Right atrium auricular region (tissue), 2 donors: ENCODE data around the gene CMSS1. TPM values are rescaled to one million over a fixed set of nuclear protein-coding genes. Genes with fewer than 3 reads are reported as not detected.

Experiments
- DNase-seq: peaks from one replicate; pipeline ENCODE4 v3.0.0-alpha.2; 2019; ENCODE audit warnings: low spot score
- H3K27ac ChIP-seq, 2 donors: fragments of 200-600 bp; sonication (generic); 1 replicate in 1 of 2; 2 replicates in 1 of 2; pipeline ENCODE4 v1.5.1; 2016 to 2019
- H3K27me3 ChIP-seq, 2 donors: fragments of 200-600 bp; sonication (generic); one replicate each; pipeline versions ENCODE4 v1.5.1 to v1.6.0; 2017 to 2019
- H3K36me3 ChIP-seq: fragments of 200-600 bp; sonication (generic); one replicate; pipeline ENCODE4 v1.5.1; 2016
- H3K4me1 ChIP-seq, 2 donors: fragments of 200-600 bp; sonication (generic); one replicate each; pipeline versions ENCODE4 v1.5.1 to v1.6.0; 2017 to 2019
- H3K4me3 ChIP-seq, 2 donors: fragments of 200-600 bp; sonication (generic); 1 replicate in 1 of 2; 2 replicates in 1 of 2; pipeline ENCODE4 v1.5.1; 2017 to 2019; ENCODE audit warnings: mild to moderate bottlenecking in 1 of 2, moderate library complexity in 1 of 2
- H3K9me3 ChIP-seq, 2 donors: fragments of 200-600 bp; sonication (generic); one replicate each; pipeline ENCODE4 v1.5.1; 2019
- total RNA-seq, 2 donors: library from RNA; depleted of rRNA; stranded (reverse); fragments of >200 nt; gene quantifications; one replicate each; pipeline ENCODE4 v1.1.0, GENCODE V29; 2016
- TF ChIP-seq, protein P1 (sequence below), 2 donors: fragments of 200-600 bp; sonication (generic); IDR thresholded peaks; one replicate each; pipeline ENCODE4 v1.5.1; 2019; ENCODE audit warnings: antibody characterized with exemption in 2 of 2

CMSS1 gene
- total RNA-seq, 2 donors from 2014 or later = 5.7 to 17.7 TPM

DNA sequence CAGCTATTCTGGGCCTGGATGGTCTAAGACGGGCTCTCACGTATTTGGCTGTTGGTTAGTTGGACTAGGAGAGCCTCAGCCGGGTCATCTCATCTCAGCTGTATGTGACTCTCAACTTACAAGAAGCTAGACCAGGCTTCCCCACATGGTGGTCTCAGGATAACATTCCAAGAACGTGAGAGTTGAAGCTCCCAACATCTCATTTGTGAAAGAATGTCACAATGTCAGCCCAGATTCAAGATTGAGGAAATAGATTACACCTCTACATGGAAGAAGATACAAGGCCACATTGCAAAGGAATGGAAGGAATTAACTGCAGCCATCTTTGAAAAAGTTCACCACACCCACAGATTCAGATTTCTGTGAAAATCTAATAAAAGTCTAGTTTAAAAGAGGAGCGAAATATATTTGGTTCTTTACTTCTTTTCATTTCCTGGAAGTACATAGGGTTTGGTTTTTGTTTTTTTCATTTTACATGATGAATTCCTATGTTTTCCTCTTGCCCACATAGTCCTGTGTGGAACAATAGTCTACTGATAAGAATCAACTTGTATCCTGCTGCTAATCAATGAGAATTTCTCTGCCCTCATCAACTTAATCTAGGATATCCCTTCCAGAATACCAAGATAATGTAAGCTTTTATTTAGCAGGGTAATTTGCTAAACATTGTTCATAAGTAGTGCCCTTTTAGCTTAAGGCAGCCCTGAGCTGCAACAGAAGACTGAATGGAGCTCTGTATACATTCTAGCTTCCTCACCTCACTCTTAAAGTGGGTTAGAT, 116.5 kb downstream of the CMSS1 start:
- Histone ChIP-seq H3K27me3 (no peaks in the 10 kb centered on the region), H3K27ac (no peak overlapping the region), H3K4me1 (peaks cover 0 to 55% of the 10 kb centered on the region in 2 donors), H3K9me3 (no peaks in the 10 kb centered on the region), H3K36me3 (no peaks in the 10 kb centered on the region), H3K4me3 (no peak overlapping the region)
- DNase-seq = no peak
- TF ChIP-seq, protein P1, sequence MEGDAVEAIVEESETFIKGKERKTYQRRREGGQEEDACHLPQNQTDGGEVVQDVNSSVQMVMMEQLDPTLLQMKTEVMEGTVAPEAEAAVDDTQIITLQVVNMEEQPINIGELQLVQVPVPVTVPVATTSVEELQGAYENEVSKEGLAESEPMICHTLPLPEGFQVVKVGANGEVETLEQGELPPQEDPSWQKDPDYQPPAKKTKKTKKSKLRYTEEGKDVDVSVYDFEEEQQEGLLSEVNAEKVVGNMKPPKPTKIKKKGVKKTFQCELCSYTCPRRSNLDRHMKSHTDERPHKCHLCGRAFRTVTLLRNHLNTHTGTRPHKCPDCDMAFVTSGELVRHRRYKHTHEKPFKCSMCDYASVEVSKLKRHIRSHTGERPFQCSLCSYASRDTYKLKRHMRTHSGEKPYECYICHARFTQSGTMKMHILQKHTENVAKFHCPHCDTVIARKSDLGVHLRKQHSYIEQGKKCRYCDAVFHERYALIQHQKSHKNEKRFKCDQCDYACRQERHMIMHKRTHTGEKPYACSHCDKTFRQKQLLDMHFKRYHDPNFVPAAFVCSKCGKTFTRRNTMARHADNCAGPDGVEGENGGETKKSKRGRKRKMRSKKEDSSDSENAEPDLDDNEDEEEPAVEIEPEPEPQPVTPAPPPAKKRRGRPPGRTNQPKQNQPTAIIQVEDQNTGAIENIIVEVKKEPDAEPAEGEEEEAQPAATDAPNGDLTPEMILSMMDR (IDR thresholded peaks at IDR 0.05) = no peak

DNA sequence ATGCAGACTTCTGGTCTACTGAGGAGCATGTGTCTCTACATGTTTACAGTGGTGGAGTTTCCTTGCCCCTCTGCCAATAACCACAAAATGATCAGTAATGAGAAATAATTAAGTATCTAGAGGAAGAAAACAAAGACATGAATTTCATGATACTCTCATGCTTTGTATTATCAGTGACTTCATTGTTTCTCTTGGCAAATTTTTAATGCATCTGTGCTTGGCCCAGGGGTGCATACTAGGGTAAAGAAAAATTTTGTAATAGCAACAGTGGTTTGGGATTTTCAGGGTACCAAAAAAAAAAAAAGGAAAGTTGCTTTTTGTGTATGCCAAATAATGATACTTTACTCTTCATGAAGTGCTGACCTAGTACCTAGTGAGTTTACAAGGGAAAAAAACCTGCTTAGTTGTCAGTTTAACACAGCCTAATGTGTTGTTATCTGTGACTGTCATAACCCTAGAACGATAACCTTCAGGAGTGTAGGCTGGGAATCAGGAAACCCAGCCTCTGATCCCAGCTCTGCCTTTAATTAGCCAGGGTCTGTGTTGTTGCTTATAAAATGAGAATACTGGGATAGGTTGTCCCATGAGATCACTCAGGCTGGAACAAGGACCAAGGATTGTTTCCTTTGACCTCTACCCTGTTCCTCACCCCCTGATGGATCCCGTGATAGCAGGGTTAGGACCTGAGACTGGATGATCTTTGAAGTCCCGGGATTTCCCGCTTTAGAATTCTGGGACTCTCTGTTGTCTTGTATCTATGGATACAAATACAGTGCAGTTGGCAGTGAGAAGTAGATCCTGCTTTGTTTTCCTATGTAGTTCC, 117.5 kb downstream of the CMSS1 start:
- Histone ChIP-seq H3K4me1 (peaks cover 0 to 55% of the 10 kb centered on the region in 2 donors), H3K9me3 (no peaks in the 10 kb centered on the region), H3K36me3 (no peaks in the 10 kb centered on the region), H3K27ac (peak overlapping the region; percentile 60 to 69), H3K4me3 (no peak overlapping the region), H3K27me3 (no peaks in the 10 kb centered on the region)
- TF ChIP-seq, protein P1 (IDR thresholded peaks at IDR 0.05) = no peak
- DNase-seq = no peak

DNA sequence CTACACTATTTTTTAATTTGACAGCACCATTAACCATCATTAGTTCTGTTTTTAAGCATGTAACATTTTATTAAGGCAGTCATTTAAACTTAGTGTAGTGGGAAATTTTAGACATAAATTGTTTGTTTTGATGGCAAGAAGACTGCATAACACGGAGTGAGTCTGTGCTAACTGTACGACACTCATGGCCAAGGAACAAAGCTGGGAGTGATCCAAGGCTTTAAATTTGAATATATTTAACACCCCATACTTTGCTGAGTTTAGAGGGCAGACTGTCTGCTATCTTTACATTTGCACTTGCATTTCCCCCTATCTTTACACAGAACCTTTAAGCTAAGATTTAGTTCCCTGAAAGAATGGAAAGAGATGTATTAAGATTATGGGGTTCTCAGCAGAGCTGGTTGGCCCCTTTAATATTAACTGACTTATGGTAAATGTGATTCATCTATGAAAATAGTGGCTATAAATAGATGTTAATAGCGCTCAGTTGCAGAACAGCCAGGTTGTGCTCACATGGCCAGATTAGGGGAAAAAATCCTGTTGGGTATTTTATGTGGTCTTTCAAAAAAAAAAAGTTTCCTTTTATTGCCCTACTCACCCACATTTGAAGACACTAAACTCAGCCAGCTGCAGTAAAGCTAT, 120.7 kb downstream of the CMSS1 start:
- H3K4me1 ChIP-seq = peaks cover 0 to 52% of the 10 kb centered on the region in 2 donors

DNA sequence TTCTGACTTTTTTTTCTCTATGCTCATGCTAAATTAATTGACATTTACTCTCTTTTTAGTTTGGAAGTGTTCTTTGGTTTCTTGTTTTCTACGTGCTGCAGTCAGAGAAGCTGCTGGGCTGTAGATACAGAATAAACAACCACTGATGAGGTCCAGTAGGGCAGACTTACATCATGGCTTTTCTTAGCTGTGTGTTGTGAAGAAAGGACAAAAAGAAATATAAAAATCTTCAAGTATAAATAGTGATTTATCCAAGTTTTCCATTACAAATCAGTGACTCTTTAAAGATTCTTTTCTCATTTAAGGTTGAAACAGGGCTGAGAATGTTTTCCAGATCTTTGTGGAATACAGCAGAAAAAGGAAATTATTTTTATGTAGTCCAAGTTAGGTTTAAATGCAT, 122.2 kb downstream of the CMSS1 start:
- TF ChIP-seq, protein P1 (IDR thresholded peaks at IDR 0.05) = no peak
- Histone ChIP-seq H3K36me3 (no peaks in the 10 kb centered on the region), H3K4me3 (no peak overlapping the region), H3K27me3 (no peaks in the 10 kb centered on the region), H3K9me3 (no peaks in the 10 kb centered on the region), H3K27ac (peak overlapping the region; percentile 48 to 58), H3K4me1 (peaks cover 0 to 60% of the 10 kb centered on the region in 2 donors)
- DNase-seq = no peak

More for the DNA sequence above, 120.7 kb downstream of the CMSS1 start:
- no peaks in the 10 kb centered on the region for H3K27me3 ChIP-seq
- H3K36me3 ChIP-seq = no peaks in the 10 kb centered on the region
- TF ChIP-seq, protein P1 (IDR thresholded peaks at IDR 0.05) = no peak
- peak overlapping the region; percentile 48 to 58 for H3K27ac ChIP-seq
- no peak overlapping the region for H3K4me3 ChIP-seq
- DNase-seq = no peak
- H3K9me3 ChIP-seq = no peaks in the 10 kb centered on the region

DNA sequence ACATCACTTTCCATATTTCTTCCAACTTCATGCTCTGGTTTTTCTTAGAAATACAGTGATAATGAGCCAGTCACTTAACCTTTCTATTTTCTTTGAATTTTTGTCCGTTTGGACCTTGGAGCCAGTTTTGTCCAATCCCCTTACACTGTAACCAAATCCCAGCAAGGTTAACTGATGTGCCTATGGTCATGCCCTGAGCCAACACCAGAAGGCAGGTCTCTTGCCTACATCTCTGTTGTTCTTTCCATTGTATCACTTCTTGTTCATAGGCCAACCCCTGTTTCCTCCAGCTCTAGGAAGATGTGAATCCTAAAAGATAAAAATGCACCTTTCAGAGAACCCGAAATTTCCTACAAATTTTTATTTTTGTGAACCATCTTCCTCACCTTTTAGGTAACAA, 122.7 kb downstream of the CMSS1 start:
- no peaks in the 10 kb centered on the region for H3K9me3 ChIP-seq
- H3K27me3 ChIP-seq = no peaks in the 10 kb centered on the region
- H3K4me1 ChIP-seq = peaks cover 0 to 60% of the 10 kb centered on the region in 2 donors
- H3K36me3 ChIP-seq = no peaks in the 10 kb centered on the region
- no peak overlapping the region for H3K4me3 ChIP-seq
- peak overlapping the region; percentile 48 to 58 for H3K27ac ChIP-seq
- TF ChIP-seq, protein P1 (IDR thresholded peaks at IDR 0.05) = no peak
- no peak for DNase-seq
